Vagina (tissue), 2 donors: ENCODE measurements around the gene ESCO1. TPM values are rescaled to one million over a fixed set of nuclear protein-coding genes. Genes with fewer than 3 reads are reported as not detected.
"Not testable (repeated sequence)": the region's sequence is repeated elsewhere in the genome, so short reads cannot be mapped to it uniquely, and the experiment has no call there.

ENCODE experiments used
- DNase-seq, 2 donors: peaks; one replicate each; pipeline ENCODE4 v3.0.0-alpha.2; 2017; ENCODE audit errors: extremely low spot score in 2 of 2
- H3K27ac ChIP-seq: fragments of 200-600 bp; sonication (generic); one replicate; pipeline ENCODE4 v1.5.1; 2019
- H3K27me3 ChIP-seq: fragments of 200-600 bp; sonication (generic); one replicate; pipeline ENCODE4 v1.5.1; 2019
- H3K36me3 ChIP-seq, 2 donors: fragments of 200-600 bp; sonication (generic); one replicate each; pipeline ENCODE4 v1.5.1; 2017 to 2019
- H3K4me1 ChIP-seq: fragments of 200-600 bp; sonication (generic); one replicate; pipeline ENCODE4 v1.5.1; 2019
- H3K4me3 ChIP-seq, 2 donors: fragments of 200-600 bp; sonication (generic); 1 replicate in 1 of 2; 2 replicates in 1 of 2; pipeline ENCODE4 v1.5.1; 2016 to 2019
- H3K9me3 ChIP-seq: fragments of 200-600 bp; sonication (generic); one replicate; pipeline ENCODE4 v1.5.1; 2019
- CTCF ChIP-seq, 3 experiments: fragments of 450-650 bp in 2 of 3; fragments of 200-600 bp in 1 of 3; sonication (generic) in 1 of 3; IDR thresholded peaks; one replicate each; pipeline ENCODE4 v1.5.1; 2017 to 2019; ENCODE audit warnings: antibody characterized with exemption in 3 of 3, mild to moderate bottlenecking in 2 of 3, moderate library complexity in 2 of 3
- POLR2A ChIP-seq, 2 donors: fragments of 450-650 bp; IDR thresholded peaks; one replicate each; pipeline ENCODE4 v1.6.1; 2017; ENCODE audit warnings: antibody characterized with exemption in 2 of 2, mild to moderate bottlenecking in 2 of 2, moderate library complexity in 2 of 2
- POLR2AphosphoS5 ChIP-seq, 2 donors: sonication (generic); formaldehyde crosslinking; IDR thresholded peaks; one replicate each; pipeline ENCODE4 v1.9.0; 2017; ENCODE audit warnings: antibody characterized with exemption in 2 of 2, mild to moderate bottlenecking in 2 of 2, low read depth in 1 of 2; ENCODE audit not compliant: insufficient read depth in 1 of 2
- intact Hi-C: fragments of 100-400 bp; cut with DNase I; formaldehyde crosslinking; loops from one replicate; pipeline ENCODE4 v1.15.1; 2023
- total RNA-seq: library from RNA; depleted of rRNA; stranded (reverse); fragments of >200 nt; gene quantifications from one replicate; pipeline ENCODE4 v1.2.3, GENCODE V29; 2016

The ESCO1 gene
- total RNA-seq, result 16.0 TPM

GRCh38 chr18:21600526-21601410, at the start of gene ESCO1:
ESCO1 (minus strand) TSS chr18:21600704; CDS start chr18:21574843, 25,861 bp downstream.
- TF ChIP-seq CTCF (IDR thresholded peaks at IDR 0.05) (peak; percentile 80 to 98 (median 91)), POLR2AphosphoS5 (IDR thresholded peaks at IDR 0.05; ENCODE audit: insufficient read depth in 1 of 2, low read depth in 1 of 2) (peak; percentile 92 to 98), POLR2A (IDR thresholded peaks at IDR 0.05) (peak in 1 of 2 donors; percentile 82)
- H3K27ac ChIP-seq, result peak within 1 kb of the TSS; percentile 98
- no peaks in the 10 kb centered on the region for H3K27me3 ChIP-seq
- no peaks in the 10 kb centered on the region for H3K36me3 ChIP-seq
- intact Hi-C loops, result no loop called here
- H3K4me3 ChIP-seq, result peak within 1 kb of the TSS; percentile 84 to 99
- peak; percentile 97 for DNase-seq
- no peaks in the 10 kb centered on the region for H3K9me3 ChIP-seq
- peaks cover 35% of the 10 kb centered on the region for H3K4me1 ChIP-seq

GRCh38 chr18:21640375-21640774, 39.9 kb upstream of the ESCO1 start:
- H3K4me3 ChIP-seq, DNase-seq, H3K9me3 ChIP-seq, H3K36me3 ChIP-seq, H3K27me3 ChIP-seq, intact Hi-C loops, H3K27ac ChIP-seq, H3K4me1 ChIP-seq: not testable (repeated sequence)

GRCh38 chr18:21638822-21639221, 38.3 kb upstream of the ESCO1 start:
- no peaks in the 10 kb centered on the region for H3K9me3 ChIP-seq
- intact Hi-C loops, result no loop called here

GRCh38 chr18:21636769-21637168, 36.3 kb upstream of the ESCO1 start:
- Histone ChIP-seq H3K27me3 (no peaks in the 10 kb centered on the region), H3K4me1 (no peaks in the 10 kb centered on the region), H3K27ac (no peak overlapping the region), H3K9me3 (no peaks in the 10 kb centered on the region), H3K36me3 (peaks cover 0 to 3% of the 10 kb centered on the region in 2 donors), H3K4me3 (no peak overlapping the region)
- intact Hi-C loops, result no loop called here
- TF ChIP-seq POLR2A (IDR thresholded peaks at IDR 0.05) (no peak), CTCF (IDR thresholded peaks at IDR 0.05) (no peak), POLR2AphosphoS5 (IDR thresholded peaks at IDR 0.05; ENCODE audit: insufficient read depth in 1 of 2, low read depth in 1 of 2) (no peak)
- no peak for DNase-seq

More at GRCh38 chr18:21638822-21639221, 38.3 kb upstream of the ESCO1 start:
- no peak for DNase-seq
- TF ChIP-seq POLR2A (IDR thresholded peaks at IDR 0.05) (no peak), CTCF (IDR thresholded peaks at IDR 0.05) (no peak), POLR2AphosphoS5 (IDR thresholded peaks at IDR 0.05; ENCODE audit: insufficient read depth in 1 of 2, low read depth in 1 of 2) (no peak)
- Histone ChIP-seq H3K4me1 (no peaks in the 10 kb centered on the region), H3K27me3 (no peaks in the 10 kb centered on the region), H3K36me3 (no peaks in the 10 kb centered on the region), H3K4me3 (no peak overlapping the region), H3K27ac (no peak overlapping the region)

GRCh38 chr18:21634588-21635199, 34.2 kb upstream of the ESCO1 start:
- H3K36me3 ChIP-seq, result peaks cover 0 to 22% of the 10 kb centered on the region in 2 donors
- H3K9me3 ChIP-seq, result no peaks in the 10 kb centered on the region
- DNase-seq, result no peak
- no peak for TF ChIP-seq POLR2A (IDR thresholded peaks at IDR 0.05)
- H3K4me3 ChIP-seq, result no peak overlapping the region
- no peaks in the 10 kb centered on the region for H3K4me1 ChIP-seq
- intact Hi-C loops, result no loop called here
- no peaks in the 10 kb centered on the region for H3K27me3 ChIP-seq
- H3K27ac ChIP-seq, result no peak overlapping the region

- H3K36me3 ChIP-seq, result peaks cover 0 to 33% of the 10 kb centered on the region in 2 donors
- no peaks in the 10 kb centered on the region for H3K4me1 ChIP-seq
- H3K4me3 ChIP-seq, result no peak overlapping the region
- no peaks in the 10 kb centered on the region for H3K9me3 ChIP-seq
- no peak overlapping the region for H3K27ac ChIP-seq
- no peak for DNase-seq
- no peaks in the 10 kb centered on the region for H3K27me3 ChIP-seq
- intact Hi-C loops, result no loop called here
- TF ChIP-seq POLR2AphosphoS5 (IDR thresholded peaks at IDR 0.05; ENCODE audit: insufficient read depth in 1 of 2, low read depth in 1 of 2) (no peak), CTCF (IDR thresholded peaks at IDR 0.05) (no peak), POLR2A (IDR thresholded peaks at IDR 0.05) (no peak)
Measured at GRCh38 chr18:21632393-21632792, 31.9 kb upstream of the ESCO1 start.
